Prostate gland (tissue), 2 donors: ENCODE data around the gene RHBDD1. TPM values are rescaled to one million over a fixed set of nuclear protein-coding genes. Genes with fewer than 3 reads are reported as not detected.

ENCODE experiments used
- DNase-seq: peaks from one replicate; pipeline ENCODE4 v3.0.0-alpha.2; 2019; ENCODE audit warnings: low spot score
- H3K27ac ChIP-seq, 2 donors: fragments of 200-600 bp; sonication (generic); 2 replicates each; pipeline ENCODE4 v1.5.1; 2017 to 2019
- H3K27me3 ChIP-seq: fragments of 200-600 bp; sonication (generic); replicated peaks from 2 replicates; pipeline ENCODE4 v1.5.1; 2019; ENCODE audit not compliant: insufficient read depth
- H3K36me3 ChIP-seq, 2 donors: fragments of 200-600 bp; sonication (generic); 1 replicate in 1 of 2; 2 replicates in 1 of 2; pipeline versions ENCODE4 v1.5.1 to v1.8.1; 2017 to 2019
- H3K4me1 ChIP-seq: fragments of 200-600 bp; sonication (generic); replicated peaks from 2 replicates; pipeline ENCODE4 v1.5.1; 2019
- H3K4me3 ChIP-seq, 2 donors: fragments of 200-600 bp; sonication (generic); 2 replicates each; pipeline ENCODE4 v1.5.1; 2017 to 2019
- H3K9me3 ChIP-seq: fragments of 200-600 bp; sonication (generic); 2 replicates; pipeline ENCODE4 v1.5.1; 2017
- POLR2A ChIP-seq: fragments of 450-650 bp; IDR thresholded peaks from one replicate; pipeline ENCODE4 v1.6.1; 2016; ENCODE audit warnings: antibody characterized with exemption, mild to moderate bottlenecking
- POLR2AphosphoS5 ChIP-seq: sonication (generic); formaldehyde crosslinking; IDR thresholded peaks from one replicate; pipeline ENCODE4 v1.6.1; 2017; ENCODE audit warnings: antibody characterized with exemption
- WGBS: methylation state at CpG from one replicate; pipeline ENCODE4 v1.1.5; 2018; 5-methylcytosine and 5-hydroxymethylcytosine counted together
- intact Hi-C: fragments of 100-400 bp; cut with DNase I; formaldehyde crosslinking; loops from one replicate; pipeline ENCODE4 v1.14.2; 2022
- total RNA-seq, 2 donors: library from RNA; depleted of rRNA; stranded (reverse); fragments of >200 nt; gene quantifications; one replicate each; pipeline ENCODE4 v1.1.0, GENCODE V29; 2016
- TF ChIP-seq, protein P1 (sequence below), 4 experiments: fragments of 200-600 bp in 2 of 4; fragments of 450-650 bp in 2 of 4; sonication (generic) in 2 of 4; IDR thresholded peaks; 1 replicate in 3 of 4; 2 replicates in 1 of 4; pipeline ENCODE4 v1.5.1; 2016 to 2019; ENCODE audit warnings: antibody characterized with exemption in 4 of 4, mild to moderate bottlenecking in 2 of 4, moderate library complexity in 2 of 4

Gene RHBDD1
- total RNA-seq, 2 donors from 2014 or later, result 16.5 to 33.5 TPM

DNA sequence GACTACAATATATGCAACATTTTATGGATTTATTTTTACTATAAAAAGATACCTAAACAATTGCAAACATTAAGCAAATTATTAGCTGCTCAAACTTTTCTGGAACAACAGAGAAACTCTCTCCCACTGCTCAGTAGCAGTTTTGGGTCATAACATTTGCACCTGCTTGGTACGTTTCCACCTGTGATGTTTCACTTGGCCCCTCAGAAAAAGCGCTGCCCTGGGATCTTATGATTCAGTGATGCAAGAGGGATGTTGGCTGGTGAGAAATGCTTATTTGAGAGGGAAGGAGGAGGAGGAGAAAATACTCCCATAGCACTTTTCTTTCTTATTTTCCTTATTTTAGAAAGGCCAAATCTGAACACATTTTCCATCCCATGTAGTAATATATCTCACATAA is 45.4 kb upstream of the RHBDD1 start:
- DNase-seq, result no peak
- no peaks in the 10 kb centered on the region for H3K4me1 ChIP-seq

DNA sequence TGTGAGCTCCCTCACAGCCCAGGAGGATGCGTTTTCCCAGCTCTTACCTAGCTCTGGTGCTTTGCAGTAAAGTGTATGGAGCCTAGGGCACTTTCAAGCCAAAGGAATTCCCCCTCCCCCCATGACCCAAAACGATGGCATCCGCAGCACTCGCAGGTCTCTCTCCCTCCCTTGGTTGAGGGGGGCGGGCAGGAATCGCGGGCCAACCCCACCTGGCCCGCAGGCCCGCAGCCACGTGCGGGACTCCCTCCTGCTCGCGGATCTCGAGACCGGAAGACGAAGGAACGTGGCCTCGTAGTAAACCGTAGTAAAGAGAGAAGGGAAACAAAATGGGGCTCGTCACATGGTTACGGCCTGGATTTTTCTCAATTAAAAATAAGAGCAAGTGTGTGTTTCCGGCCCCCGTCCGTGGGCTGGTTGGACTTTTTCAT is 44.8 kb upstream of the RHBDD1 start:
- TF ChIP-seq POLR2A (no peak), POLR2AphosphoS5 (peak; percentile 65)
- Histone ChIP-seq H3K27me3 (no peaks in the 10 kb centered on the region), H3K4me3 (peak overlapping the region; percentile 59 to 60), H3K9me3 (no peaks in the 10 kb centered on the region), H3K36me3 (no peaks in the 10 kb centered on the region), H3K27ac (peak overlapping the region; percentile 92 to 93), H3K4me1 (no peaks in the 10 kb centered on the region)
- 1% methylated on average over 24 of the region's 24 CpGs for WGBS
- DNase-seq, result peak; percentile 22
- intact Hi-C loops, result loop anchor here (10.0 kb wide), 2 partner anchors 136 to 576 kb away; no protein-coding TSS in a partner anchor

More for the DNA sequence above, 45.4 kb upstream of the RHBDD1 start:
- WGBS, result 69% methylated on average over 2 of the region's 2 CpGs
- H3K27ac ChIP-seq, result peak overlapping the region; percentile 92 to 93
- no peaks in the 10 kb centered on the region for H3K36me3 ChIP-seq
- no peaks in the 10 kb centered on the region for H3K27me3 ChIP-seq
- TF ChIP-seq POLR2A, result no peak
- TF ChIP-seq, protein P1, sequence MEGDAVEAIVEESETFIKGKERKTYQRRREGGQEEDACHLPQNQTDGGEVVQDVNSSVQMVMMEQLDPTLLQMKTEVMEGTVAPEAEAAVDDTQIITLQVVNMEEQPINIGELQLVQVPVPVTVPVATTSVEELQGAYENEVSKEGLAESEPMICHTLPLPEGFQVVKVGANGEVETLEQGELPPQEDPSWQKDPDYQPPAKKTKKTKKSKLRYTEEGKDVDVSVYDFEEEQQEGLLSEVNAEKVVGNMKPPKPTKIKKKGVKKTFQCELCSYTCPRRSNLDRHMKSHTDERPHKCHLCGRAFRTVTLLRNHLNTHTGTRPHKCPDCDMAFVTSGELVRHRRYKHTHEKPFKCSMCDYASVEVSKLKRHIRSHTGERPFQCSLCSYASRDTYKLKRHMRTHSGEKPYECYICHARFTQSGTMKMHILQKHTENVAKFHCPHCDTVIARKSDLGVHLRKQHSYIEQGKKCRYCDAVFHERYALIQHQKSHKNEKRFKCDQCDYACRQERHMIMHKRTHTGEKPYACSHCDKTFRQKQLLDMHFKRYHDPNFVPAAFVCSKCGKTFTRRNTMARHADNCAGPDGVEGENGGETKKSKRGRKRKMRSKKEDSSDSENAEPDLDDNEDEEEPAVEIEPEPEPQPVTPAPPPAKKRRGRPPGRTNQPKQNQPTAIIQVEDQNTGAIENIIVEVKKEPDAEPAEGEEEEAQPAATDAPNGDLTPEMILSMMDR (IDR thresholded peaks at IDR 0.05), result no peak
- no peak for TF ChIP-seq POLR2AphosphoS5
- intact Hi-C loops, result loop anchor here (10.0 kb wide), 2 partner anchors 136 to 576 kb away; no protein-coding TSS in a partner anchor
- no peak overlapping the region for H3K4me3 ChIP-seq
- H3K9me3 ChIP-seq, result no peaks in the 10 kb centered on the region

DNA sequence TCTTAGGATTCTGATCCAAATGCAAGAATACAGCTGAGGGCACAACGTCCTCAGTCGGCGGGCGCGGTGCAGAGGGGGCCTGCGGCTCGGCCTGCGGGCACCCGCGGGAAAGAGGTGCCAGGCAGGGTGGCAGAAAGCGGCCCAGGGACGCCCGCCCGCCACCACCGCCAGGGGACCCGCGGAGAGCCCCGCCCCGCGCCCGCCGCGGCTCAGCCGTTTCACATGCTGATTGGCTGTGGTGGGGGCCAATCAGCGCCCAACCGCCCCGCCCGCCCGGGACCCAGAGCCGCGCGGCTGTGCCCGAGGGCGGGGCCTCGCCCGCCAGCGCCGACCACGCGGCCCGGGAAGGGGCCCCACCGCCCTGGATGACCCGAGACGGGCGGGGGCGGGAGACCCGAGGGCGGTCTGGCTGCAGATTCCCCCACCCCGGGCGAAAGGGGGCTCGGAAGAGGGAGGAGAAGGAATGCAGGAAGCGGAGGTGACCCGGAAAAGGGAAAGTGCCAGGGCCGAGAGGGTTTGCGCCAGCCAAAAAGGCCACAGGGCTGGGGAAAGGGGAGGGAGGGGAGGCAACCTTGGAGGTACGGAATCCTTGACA is 44.3 kb upstream of the RHBDD1 start:
- WGBS, result 0% methylated on average over 42 of the region's 56 CpGs
- no peaks in the 10 kb centered on the region for H3K4me1 ChIP-seq

DNA sequence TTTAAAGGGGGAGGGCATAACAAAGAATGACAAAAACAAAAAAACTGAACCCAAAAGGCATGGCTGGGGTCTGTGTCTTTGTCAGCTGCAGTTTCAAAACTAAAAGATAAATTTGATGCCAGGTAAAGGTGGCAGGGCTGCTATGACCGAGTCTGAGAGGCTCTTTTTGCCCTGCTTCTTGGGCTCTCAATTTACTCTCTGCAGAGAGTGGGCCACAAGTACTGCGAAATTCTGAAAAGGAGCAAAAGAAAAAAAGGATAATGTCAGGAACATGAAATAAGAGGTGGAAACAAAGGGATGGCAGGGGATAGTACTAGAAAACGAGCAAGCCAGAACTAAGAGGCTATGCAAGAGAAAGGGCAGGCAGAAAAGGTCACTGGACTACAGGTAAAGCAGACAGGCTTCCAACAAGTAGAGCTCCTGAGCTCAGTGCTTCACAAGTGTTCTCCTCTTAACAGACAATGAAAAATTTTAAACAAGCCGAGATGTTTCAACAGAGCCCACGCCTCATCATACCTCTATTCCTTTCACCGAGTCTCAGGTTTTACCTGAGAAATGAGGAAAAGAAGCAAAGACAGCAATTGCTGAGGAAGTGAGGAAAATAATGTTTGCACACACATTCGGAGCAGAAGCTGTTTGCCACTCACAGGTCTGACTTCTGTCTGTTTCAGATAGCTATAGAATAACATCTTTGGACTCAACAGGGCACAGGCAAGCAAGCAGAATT is 43.5 kb upstream of the RHBDD1 start:
- DNase-seq, result no peak
- no peaks in the 10 kb centered on the region for H3K4me1 ChIP-seq
- 14% methylated on average over 7 of the region's 7 CpGs for WGBS
- H3K4me3 ChIP-seq, result peak overlapping the region; percentile 59 to 60
- H3K27me3 ChIP-seq, result no peaks in the 10 kb centered on the region
- H3K9me3 ChIP-seq, result no peaks in the 10 kb centered on the region
- no peak for TF ChIP-seq POLR2AphosphoS5
- no peak for TF ChIP-seq POLR2A
- TF ChIP-seq, protein P1 (IDR thresholded peaks at IDR 0.05), result no peak
- H3K36me3 ChIP-seq, result no peaks in the 10 kb centered on the region
- peak overlapping the region; percentile 92 to 93 for H3K27ac ChIP-seq
- intact Hi-C loops, result loop anchor here (10.0 kb wide), 2 partner anchors 138 to 578 kb away; no protein-coding TSS in a partner anchor

More for the DNA sequence above, 44.3 kb upstream of the RHBDD1 start:
- H3K4me3 ChIP-seq, result peak overlapping the region; percentile 59 to 60
- peak; percentile 91 for DNase-seq
- peak; percentile 55 for TF ChIP-seq POLR2A
- peak; percentile 4 for TF ChIP-seq POLR2AphosphoS5
- TF ChIP-seq, protein P1 (IDR thresholded peaks at IDR 0.05), result peak; percentile 45 to 90 (median 68)
- no peaks in the 10 kb centered on the region for H3K9me3 ChIP-seq
- intact Hi-C loops, result loop anchor here (10.0 kb wide), 2 partner anchors 137 to 577 kb away; no protein-coding TSS in a partner anchor
- peak overlapping the region; percentile 92 to 93 for H3K27ac ChIP-seq
- H3K27me3 ChIP-seq, result no peaks in the 10 kb centered on the region
- H3K36me3 ChIP-seq, result no peaks in the 10 kb centered on the region

DNA sequence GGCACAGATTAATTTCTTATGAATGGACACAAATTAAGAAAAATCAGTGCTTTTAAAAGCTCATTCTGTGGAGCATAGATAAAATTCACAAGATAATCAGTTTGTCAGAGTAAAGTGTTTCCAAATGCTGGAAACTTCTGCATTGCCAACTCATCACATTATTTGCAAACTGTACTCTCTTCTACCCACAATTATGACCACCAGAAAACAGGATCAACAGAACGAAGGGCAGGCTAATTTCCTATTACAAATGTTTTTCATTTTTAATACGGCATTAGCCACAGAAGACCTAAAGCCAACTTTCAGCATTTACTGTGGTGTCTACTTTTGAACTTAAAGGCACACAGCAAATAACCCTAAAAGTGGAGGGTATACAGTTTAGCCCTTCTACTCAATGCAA is 42.2 kb upstream of the RHBDD1 start:
- no peaks in the 10 kb centered on the region for H3K36me3 ChIP-seq
- no peak for TF ChIP-seq POLR2AphosphoS5
- no peak for TF ChIP-seq POLR2A
- TF ChIP-seq, protein P1 (IDR thresholded peaks at IDR 0.05), result no peak

More for the DNA sequence above, 42.2 kb upstream of the RHBDD1 start:
- peak overlapping the region; percentile 92 to 93 for H3K27ac ChIP-seq
- H3K4me3 ChIP-seq, result peak overlapping the region; percentile 52 to 60
- intact Hi-C loops, result loop anchor here (10.0 kb wide), 2 partner anchors 139 to 579 kb away; no protein-coding TSS in a partner anchor
- no peaks in the 10 kb centered on the region for H3K4me1 ChIP-seq
- no peaks in the 10 kb centered on the region for H3K27me3 ChIP-seq
- no peaks in the 10 kb centered on the region for H3K9me3 ChIP-seq
- DNase-seq, result no peak
- 11% methylated on average over 2 of the region's 2 CpGs for WGBS
